DMS153 treated with DMSO at 0.1 percent for 48 hours (cell line): ENCODE data around the gene COPB2.
A peak's percentile ranks its signal among the peaks of the same experiment; 100 is the strongest.
"Not testable (repeated sequence)": the region's sequence is repeated elsewhere in the genome, so short reads cannot be mapped to it uniquely, and the experiment has no call there.

Experiments used
- DNase-seq: peaks from one replicate; lab custom pipeline; 2025; ENCODE audit not compliant: unreplicated experiment; lab: John Stamatoyannopoulos, UW

Gene COPB2

GRCh38 chr3:139389552-139390368 lies at the start of gene COPB2:
Gene COPB2 (minus strand): TSS chr3:139389647. CDS start chr3:139389550, 97 bp downstream.
- peak; percentile 99 for DNase-seq

- no peak for DNase-seq
Measured at GRCh38 chr3:139434764-139435307, 45.4 kb upstream of the COPB2 start.

DNA sequence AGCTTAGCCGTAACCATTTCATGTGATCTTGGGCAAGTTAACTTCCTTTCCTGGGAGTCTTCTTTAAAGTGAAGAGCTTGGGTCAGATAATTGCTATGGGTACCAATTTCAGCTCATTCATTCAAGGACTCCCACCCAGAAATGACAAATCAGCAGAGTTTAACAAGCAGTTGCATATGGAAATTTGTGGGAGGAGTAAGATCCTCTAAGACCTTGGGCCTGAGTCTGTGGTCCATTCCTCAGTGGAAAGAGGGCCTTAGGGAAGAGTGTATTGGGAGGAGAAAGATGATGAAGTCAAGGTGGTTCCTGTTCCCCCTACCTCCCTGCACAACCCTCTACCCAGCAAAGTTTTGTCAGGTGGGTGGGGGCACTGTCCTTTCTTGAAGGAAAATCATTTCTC lies 44.8 kb upstream of the COPB2 start:
- DNase-seq: no peak

- no peak for DNase-seq
Measured at GRCh38 chr3:139433089-139433488, 43.6 kb upstream of the COPB2 start.

- DNase-seq: peak; percentile 20
Measured at GRCh38 chr3:139430493-139430892, 41.0 kb upstream of the COPB2 start.

DNA sequence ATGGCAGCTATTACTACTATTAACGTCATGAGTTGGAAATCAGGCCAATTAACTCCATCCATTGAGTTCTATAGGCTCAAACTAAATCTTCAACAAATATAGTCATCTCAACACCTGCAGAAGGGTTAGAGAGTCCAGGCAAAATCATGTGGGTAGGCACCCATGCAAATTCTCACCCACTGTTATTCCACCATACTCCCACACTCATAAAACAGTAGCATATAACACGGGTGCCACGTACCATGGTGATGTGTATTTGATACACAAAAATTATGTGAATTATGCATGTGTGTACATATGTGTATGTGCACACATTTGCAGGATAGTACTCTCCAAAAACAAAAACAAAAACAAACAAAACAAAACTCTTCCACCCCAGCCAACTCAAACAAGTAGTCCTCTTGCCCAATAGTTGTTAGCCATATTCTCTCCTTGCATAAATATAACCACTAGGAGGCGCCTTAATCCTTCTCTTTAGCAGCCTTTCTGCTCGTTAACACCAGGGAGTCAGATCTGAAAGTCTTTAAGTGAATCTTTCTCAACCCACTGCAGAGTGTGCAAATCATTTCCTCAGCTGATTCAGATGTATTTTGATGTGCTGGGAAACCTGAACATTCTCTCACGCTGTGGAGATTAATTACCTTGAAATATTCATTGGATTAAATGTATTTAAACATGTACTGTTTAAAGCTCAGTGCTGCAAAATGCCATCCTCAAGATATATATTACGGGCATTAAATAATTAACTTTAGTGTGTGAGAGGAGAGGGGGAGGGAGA lies 38.0 kb upstream of the COPB2 start:
- DNase-seq: peak; percentile 80

- no peak for DNase-seq
Measured at GRCh38 chr3:139425745-139426400, 36.4 kb upstream of the COPB2 start.

GRCh38 chr3:139423232-139423631 lies 33.8 kb upstream of the COPB2 start:
- no peak for DNase-seq

- DNase-seq: no peak
Measured at GRCh38 chr3:139421460-139421859, 32.0 kb upstream of the COPB2 start.

DNA sequence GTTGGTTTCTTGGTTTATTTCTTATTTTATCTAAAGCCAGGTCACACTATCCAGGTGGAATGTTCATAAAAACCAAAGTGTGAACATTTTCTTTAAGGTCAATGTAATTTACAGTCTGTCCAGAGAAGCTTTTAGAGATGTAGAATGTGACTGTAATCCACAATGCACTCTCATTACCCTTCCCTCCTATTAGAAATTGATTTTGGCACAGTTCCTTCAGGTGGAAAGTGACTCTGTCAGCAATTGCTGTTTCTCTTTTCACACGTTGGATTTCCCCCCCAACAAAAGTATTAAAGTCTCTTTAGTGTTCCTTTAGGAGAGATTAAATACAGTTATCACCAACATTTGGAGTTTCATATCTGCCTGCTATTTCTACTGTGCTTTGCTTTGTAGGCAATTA lies 31.6 kb upstream of the COPB2 start:
- DNase-seq: no peak

GRCh38 chr3:139418144-139418543 lies 28.7 kb upstream of the COPB2 start:
- DNase-seq: no peak

GRCh38 chr3:139416275-139416674 lies 26.8 kb upstream of the COPB2 start:
- DNase-seq: no peak

GRCh38 chr3:139414608-139415224 lies 25.3 kb upstream of the COPB2 start:
- DNase-seq: no peak

GRCh38 chr3:139412891-139413290 lies 23.4 kb upstream of the COPB2 start:
- not testable (repeated sequence) for DNase-seq

GRCh38 chr3:139401155-139401554 lies 11.7 kb upstream of the COPB2 start:
- DNase-seq: not testable (repeated sequence)

- no peak for DNase-seq
Measured at GRCh38 chr3:139396707-139397106, 7.3 kb upstream of the COPB2 start.

DNA sequence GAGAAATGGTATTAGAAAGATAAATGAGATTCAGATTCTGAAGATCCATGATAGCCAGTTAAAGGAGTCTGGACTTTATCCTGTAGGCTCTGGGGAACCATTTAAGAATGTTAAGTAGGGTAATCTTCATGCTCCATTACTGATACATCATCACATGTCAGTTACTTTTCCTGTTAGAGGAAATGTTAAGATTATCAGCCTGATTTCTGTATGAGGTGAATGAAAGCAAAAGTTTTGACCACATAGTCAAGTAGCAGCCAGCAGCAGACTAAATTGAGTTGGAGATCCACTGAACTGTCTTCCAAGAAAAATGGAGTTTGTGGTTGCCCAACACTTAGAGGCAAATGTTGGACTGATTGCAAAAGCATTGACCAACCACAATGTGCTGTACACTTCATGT lies 4.7 kb upstream of the COPB2 start:
- DNase-seq: no peak

GRCh38 chr3:139388821-139389551 lies 461 bp downstream of the COPB2 start:
- DNase-seq: no peak

- DNase-seq: no peak
Measured at GRCh38 chr3:139388077-139388476, 1.4 kb downstream of the COPB2 start.

DNA sequence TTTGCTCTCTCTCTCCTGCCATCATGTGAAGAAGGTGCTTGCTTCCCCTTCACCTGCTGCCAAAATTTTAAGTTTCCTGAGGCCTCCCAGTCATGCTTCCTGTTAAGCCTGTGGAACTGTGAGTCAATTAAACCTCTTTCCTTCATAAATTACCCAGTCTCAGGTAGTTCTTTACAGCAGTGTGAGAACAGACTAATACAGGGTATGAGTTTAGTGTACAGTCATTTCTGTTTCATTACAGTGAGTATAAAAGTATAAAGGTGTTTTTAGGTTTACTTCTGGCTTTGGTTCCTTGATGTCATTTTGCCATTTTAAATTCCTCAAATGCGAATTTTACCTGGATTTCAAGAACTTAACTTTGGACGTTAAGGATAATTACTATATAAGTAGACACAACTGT lies 7.2 kb downstream of the COPB2 start:
- DNase-seq: not testable (repeated sequence)
